Measurements from ENCODE around the gene RTN4RL2.

The RTN4RL2 gene

GRCh38 chr11:57500926-57501325 is 40.6 kb downstream of the RTN4RL2 start:
- DNase-seq: no peak

GRCh38 chr11:57501953-57502352 is 41.6 kb downstream of the RTN4RL2 start:
- DNase-seq: no peak

- no peak for DNase-seq
Measured at GRCh38 chr11:57502376-57502775, 42.0 kb downstream of the RTN4RL2 start.

GRCh38 chr11:57502870-57503269 is 42.5 kb downstream of the RTN4RL2 start:
- no peak for DNase-seq

GRCh38 chr11:57504511-57504910 is 44.2 kb downstream of the RTN4RL2 start:
- no peak for DNase-seq

- DNase-seq: no peak
Measured at GRCh38 chr11:57506522-57506921, 46.2 kb downstream of the RTN4RL2 start.

- DNase-seq: no peak
Measured at GRCh38 chr11:57508341-57509170, 48.2 kb downstream of the RTN4RL2 start.

GRCh38 chr11:57511741-57512430 is 51.6 kb downstream of the RTN4RL2 start:
- no peak for DNase-seq

GRCh38 chr11:57512646-57513451 is 52.5 kb downstream of the RTN4RL2 start:
- DNase-seq: peak in 1 of 2 experiments; percentile 3

GRCh38 chr11:57513452-57513795 is 53.1 kb downstream of the RTN4RL2 start:
- DNase-seq: no peak

- peak in 1 of 2 experiments; percentile 36 for DNase-seq
Measured at GRCh38 chr11:57513911-57514537, 53.7 kb downstream of the RTN4RL2 start.

- peak in 1 of 2 experiments; percentile 36 for DNase-seq
Measured at GRCh38 chr11:57514538-57515331, 54.4 kb downstream of the RTN4RL2 start.

- peak; percentile 21 to 47 for DNase-seq
Measured at GRCh38 chr11:57515332-57516060, 55.2 kb downstream of the RTN4RL2 start, which contains the start of gene SLC43A1. Gene SLC43A1, minus strand, starts transcription at chr11:57515702. Its CDS starts 1,591 bp downstream, at chr11:57514111.

GRCh38 chr11:57516061-57516443 is 55.7 kb downstream of the RTN4RL2 start:
- no peak for DNase-seq

GRCh38 chr11:57521116-57521515 is 60.8 kb downstream of the RTN4RL2 start:
- DNase-seq: no peak

GRCh38 chr11:57523419-57523818 is 63.1 kb downstream of the RTN4RL2 start:
- no peak for DNase-seq

Measured in NCI-H524 (cell line).